HPDE6-E6E7 (cell line): ENCODE results near the gene AMBP.

Source experiments
- DNase-seq: peaks from one replicate; pipeline ENCODE4 v3.0.0; 2011; ENCODE audit warnings: missing footprints; ENCODE audit errors: extremely low spot score

Gene AMBP

DNA sequence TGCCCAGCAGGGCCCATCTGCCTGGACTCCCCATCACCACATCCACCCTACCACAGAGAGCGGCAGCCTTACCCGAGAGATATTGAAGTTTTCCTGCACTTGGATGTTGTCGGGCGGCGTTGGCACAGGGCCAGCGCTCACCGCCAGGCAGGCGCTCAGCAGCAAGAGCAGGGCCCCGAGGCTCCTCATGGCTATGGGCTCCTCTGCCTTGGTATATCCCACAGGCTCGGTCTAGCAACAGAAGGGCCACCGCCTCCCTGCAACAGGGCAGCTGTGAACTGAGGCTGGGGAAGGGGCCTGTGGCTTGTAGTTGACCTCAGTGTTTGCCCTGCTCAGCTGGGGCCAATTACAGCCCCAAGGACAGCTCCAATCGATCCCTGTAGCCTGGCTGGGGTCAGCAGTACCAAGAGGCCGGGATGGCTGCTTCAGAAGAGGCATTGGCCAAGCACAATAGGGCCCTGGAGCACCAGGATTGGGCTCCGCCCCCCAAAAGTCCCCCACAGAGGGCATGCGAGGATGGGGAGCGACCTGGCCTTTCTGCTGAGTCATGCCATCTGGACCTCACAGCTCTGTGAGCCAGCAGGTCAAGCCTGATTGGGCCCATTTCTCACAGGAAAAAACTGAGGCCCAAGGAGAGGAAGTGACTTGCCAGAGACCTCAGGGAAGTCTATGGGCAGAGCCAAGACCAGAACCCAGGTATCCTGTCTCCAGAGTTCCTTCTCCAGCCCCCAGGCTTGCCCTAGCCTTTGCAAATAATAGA, at the start of gene AMBP:
Gene AMBP (minus strand): TSS at position 280 of the 760 bp plus-strand sequence. CDS start 91 bp downstream, at position 189.
- no peak for DNase-seq

DNA sequence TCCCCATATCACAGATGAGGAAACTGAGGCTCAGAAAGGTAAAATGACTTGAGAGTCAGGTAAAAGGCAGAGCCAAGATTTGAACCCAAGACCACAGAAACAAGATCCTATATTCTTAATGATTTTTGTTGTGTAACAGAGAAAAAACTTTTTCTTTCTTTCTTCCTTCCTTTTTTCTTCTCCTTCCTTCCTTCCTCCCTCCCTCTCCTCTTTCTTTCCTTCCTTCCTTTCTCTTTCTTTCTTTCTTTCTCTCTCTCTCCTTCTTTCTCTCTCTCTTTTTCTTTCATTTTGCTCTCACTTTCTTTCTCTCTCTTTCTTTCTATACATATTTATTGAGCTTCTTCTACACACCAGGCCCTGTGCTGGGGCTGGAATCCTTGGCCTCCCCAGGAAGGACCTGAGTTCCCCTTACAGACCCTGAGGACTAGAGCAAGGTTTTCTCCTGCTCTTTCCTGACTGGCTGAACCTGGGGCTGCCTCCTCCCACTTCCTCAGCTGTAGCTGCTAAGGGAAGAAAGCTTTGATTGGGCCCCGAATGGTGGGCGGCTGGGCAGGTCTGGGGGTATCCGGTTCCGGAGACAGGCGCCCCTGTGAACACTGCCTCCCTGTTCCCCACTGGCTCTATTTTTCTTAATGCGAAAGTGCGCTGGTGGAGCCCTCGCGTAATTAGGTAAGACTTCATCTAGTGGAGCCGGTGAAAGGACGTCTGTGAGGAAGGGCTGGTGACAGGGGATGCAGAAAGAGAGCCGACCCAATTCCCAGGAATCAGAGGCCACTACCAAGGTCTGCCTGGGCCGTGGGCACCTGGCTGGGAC, 48.4 kb upstream of the AMBP start:
- no peak for DNase-seq

DNA sequence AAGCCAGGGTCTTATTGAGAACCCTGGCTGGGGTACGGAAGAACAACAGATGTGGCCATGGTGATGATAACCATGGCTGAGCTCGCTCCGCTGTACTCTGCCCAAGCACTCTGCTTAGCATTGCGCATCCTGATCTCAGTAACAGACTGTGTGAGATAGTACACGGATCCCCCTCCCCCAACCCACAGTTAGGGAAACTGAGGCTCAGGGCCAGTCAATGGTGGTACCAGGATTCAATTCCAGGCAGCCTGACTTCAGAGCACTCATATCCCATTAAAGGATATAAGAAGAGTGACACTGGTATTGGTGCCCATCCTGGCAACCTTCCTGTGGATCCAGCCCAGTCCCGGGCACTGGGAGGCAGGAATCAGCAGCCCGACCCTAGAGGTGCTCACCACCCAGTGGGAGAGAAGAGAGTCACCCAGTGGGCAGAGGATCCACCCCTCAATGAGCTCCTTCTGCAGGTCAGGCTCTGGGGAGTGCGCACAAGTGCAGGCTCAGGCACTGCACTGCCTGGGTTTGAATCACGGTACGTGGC, 47.4 kb upstream of the AMBP start:
- DNase-seq: no peak

DNA sequence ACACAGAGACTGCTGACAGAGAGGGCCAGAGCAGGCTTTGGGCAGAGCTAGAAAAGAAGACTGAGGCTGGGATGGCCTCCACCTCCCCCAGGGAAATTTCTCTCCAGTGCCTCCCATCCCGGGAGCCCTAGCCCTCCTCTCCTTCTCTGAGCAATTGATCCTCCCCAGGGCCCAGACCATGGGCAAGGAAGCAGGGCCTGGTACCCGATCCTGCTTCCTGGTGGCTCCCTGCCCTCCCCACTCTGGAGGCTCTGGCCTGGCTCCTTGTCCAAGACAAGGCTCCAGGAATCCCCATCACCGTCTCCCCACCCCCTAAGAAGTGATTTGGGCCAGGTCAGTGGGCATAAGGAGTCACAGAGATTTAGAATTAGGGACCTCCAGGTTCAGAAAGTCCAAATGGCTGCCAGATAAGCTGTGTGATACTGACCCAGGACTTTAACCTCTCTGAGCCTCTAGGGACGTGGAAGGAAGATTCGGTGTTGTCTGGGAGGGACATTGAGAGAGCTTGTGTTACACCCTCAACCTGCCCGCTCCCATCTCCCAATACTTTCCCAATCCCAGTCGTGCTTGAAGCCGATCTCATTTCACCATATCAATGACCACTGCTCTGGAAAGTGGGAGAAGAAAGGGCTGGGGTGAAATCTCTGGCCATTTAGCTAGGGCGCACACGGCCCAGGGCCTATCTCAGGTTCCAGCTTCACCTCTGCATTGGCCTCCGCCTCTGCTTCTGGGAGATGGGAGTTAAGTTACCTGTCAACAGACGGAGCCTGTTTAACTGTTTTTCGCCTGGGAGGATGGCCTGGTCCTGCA, 46.8 kb upstream of the AMBP start:
- no peak for DNase-seq

DNA sequence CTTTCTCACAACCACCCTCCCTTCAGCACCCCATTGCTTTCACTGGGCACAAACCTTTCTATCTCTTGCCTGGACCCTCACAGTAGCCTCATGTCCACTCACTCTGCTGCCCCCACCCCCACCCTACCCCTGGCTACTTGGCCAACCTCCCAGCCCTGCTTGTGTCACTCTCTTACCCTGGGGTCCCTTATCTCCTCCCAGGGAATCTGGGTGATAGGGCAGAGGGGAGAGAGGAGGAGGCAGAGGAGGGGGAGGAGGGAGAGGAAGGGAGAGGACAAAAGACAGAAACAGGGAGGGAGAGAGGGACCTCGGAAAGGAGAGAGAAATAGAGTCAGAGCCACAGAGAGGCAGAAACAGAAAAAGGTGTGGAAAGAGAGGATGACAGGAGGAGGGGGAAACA, 46.0 kb upstream of the AMBP start:
- DNase-seq: no peak

DNA sequence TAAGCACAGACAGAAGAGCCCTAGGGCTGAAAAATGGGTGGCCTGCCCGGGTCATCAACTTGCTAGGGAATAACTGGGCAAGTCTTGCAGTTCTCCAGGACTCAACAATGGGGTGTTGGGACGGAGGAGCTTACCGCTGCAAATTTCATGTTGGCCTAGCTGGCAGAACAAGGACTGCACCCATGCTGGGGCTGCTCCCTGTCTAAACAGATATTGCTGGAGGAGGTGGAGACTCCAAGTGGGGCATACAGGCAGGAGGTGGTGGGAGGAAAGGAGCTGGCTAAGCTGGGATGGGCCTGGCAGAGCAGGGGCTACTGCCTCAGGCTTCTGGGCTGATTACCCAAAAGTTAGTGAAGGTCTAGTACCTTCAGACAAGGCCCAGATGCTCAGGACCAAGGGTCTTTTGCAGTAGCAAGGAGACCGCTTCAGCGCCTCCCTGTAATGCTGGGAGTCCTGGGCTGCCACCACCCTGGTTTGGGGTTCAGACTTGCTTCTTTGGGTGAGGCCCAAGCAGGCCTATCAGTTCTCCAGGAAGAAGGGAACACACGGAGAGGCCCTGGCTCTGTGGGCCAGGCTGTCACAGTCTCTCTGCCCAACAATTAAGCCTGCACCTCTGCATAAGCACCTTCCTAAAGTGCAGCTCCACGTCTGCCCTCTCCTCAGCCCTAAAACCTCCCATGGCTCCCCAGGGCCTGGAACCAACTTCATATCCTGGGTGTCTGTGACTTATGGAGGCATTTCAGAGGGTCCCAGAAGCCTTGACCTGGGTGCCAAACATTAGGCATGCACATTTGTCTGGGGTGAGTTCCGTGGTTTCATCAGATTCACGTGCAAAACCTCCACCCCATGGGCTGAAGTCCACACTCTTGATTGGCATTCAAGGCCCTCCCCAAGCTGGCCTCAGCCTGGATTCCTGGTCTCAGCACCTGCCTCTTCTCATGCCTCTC, 45.2 kb upstream of the AMBP start:
- DNase-seq: no peak

DNA sequence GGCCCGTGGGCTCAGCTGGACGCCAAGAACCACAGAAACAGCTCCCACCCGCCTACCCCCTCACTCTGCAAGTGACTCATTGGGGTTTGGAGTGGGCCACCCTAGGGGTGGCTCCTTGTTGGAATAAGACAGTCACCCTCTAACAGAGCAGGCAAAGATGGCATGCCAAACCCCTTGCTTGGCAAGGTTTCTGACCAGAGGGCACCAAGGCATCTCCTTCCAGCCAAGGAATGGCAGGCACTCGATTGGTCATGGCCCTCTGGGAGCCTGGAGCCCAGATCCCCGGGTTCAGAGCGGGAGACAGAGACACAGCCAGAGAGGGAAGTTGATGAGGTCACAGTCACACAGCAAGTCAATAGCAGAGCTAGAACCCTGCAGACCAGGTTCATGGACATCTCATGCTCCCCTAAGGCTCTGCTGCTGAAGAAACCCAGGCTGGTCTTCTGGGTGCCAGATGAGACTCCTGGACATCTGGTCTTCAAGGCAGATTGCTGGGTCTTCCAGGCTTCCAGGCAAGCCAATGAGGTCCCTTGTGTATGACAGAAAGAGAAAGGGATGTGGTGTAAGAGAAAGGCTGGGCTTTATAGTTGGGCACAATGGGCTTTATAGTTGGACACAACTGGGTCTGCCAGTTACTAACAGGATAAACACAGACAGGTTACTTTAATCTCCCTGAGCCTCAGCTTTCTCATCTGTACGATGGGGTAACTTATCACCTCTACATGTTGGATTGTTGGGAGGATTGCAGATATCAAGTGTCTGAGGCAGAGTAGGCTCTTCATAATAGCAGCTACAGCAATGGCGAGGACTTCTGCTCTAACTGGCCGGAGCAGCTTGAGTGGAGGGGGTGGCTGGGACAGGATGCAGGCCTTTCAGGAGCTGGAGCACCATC, 44.3 kb upstream of the AMBP start:
- DNase-seq: no peak

DNA sequence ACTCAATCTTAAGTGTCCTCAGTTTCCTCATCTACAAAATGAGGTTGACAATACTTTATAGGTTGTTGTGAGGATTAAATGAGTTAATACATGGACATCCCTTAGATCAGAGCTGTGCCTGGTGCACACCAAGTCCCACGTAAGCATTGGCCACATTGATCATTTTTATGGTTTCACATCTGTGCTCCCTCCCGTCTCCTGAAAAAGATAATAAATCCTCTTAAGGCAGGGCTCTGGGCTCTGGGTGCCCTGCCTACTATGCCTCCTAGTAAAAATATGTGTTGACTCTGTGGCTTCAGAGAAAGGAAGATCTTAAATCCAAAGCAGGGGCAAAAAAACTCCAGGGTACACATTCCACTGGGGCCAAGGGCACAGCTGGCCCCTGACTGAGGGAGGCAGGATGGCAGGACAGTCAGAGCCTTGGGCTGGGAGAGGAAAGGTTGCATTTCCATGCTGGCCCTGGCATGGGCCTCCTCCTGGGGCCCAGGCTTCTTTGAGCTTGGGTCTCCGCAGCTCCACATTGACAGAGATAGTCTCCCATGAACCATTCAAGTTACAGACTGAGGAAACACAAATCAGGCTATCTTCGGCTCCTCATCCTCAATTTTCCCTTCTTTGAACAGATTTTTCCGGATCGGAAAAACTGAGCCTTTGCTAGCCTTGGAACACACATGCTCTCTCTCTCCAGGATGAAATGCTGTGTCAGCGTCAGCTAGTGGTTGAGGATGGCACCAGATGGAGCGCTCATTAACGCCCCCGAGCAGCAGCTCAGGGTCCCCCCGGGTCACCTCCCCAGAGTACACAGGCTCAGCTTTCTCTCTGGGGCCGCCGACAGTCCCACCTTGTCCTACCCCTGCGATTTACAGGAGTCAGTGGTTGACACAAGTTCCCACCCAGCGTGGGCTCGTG, 43.4 kb upstream of the AMBP start:
- DNase-seq: no peak

DNA sequence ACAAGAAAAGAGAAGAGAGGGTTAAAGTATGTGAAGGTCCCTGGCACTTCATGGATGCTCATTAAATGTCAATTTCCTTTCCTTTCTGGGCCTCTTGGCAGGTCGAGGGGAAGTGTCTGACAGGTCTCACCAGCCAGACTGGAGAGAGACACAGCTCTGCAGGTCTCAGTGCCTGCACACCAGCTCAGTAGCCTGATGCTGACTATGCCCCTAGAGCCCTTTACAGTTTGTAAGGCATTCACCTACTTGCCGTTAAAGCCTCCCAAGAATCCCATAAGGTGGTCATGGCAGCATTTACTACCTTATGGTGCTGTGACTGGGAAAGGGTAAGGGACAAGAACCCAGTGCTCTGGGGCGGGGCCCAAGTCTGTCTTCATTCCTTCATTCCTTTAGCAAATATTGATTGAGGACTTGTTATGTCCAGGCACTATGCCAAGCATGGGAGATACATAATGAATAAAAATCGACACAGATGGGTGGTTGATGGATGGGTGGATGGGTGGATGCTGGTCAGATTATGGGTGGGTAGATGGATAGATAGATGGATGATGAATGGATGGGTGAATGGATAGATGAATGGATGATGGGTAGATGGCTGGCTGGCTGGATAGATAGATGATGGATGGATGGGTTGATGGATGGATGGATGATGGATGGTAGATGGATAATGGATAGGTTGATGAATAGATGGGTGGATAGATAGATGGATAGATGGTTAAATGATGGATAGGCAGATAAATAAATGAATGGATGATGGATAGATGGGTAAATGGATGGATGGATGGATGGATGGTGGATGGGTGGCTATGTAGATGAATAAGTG, 42.3 kb upstream of the AMBP start:
- DNase-seq: no peak

DNA sequence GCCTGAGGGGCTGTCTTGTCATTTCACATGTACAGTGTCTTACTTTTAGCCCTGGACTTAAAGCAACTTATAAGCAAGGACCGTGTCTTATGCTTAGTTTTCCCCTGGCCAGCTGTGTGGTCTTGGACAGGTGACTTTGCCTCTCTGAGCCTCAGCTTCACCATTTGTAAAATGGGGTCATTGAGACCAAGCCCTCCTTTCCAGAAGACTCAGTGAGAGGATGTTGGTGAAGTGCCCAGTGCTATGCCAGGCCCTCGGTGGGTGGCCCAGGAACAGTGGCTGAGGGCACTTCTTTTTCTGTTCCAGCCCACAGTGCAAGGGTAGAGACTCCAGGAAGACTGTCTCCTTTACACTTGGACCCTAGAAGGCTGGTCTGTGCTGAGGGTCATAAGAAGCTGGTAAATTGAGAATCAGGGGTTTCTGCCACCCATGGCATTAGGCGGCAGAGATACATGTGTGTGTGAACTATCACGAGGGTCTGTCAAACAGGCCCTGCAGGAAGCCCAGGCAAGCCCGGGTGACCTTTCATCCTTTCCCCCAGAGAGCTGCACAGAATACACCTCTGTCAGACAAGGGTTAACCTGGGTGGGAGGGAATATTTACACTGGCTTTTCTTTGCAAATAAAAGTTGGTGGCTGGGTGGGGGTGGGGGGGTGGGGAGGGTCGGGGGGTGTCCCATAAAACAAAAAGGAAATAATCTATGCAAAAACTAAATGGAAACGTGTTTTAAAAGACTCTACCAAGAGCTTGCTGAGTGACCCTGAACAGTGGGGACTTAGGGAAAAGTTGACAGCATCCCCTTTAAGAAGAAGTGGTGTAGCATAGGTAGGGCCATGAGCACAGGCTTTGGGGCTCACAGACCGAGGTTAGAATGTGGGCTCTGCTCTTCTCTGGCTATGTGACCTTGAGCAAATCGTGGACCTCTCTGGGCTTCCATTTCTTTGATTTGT, 41.4 kb upstream of the AMBP start:
- no peak for DNase-seq

DNA sequence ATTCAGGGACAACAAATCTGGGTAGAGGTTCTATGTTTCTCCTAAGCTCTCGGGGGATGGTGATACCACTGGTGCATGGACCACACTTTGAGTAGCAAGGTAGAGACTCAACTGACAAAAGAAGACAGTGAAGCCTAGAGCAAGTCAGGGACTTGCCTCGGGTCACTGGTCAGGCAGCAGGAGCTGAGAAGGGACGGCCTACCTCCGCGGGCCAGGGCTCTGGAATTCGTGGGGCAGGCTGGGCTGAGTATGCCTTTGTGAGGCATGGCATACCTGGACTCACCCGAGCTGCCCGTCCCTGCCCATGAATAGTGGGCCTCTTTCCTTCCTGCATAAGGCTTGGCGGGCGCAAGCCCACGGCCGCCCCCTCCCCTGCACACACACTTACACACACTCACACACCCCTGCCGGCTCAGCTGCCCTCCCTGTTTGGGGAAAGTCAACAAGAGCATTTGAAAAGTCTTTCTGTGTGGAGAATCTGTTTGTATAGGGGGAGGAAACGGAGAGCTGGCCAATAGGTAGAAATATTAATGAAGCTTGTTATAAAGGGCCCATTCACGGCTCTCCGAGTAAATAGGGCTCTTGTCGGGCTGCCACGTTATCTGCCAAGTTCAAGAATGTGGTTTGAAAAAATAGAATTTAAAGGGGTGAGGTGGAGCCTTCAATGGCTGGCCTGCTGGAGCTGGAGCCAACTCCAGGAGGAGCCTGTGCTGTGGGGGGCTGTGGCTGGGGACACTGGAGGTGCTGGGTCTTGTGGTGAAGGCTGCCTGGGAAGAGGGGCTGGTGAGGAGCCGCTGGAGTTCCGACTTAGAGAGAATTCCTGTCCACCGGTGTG, 40.1 kb upstream of the AMBP start:
- DNase-seq: no peak

DNA sequence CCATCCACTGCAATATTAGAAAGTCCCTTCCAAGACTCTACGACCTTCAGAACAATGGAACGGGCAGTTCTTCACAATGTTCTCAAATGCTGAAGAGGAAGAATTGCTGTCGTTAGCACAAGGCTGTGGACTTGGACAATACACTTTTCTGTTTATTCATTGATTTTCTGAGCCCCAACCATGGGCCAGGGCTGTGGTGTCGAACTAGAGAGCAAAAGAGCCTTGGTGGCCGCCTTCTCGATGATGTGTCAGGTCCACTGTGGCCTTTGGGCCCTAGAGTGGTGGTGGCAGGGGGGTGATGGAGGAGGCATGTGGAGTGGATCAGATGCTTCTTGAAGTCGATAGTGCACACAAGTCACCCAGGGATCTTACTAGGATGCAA, 39.5 kb upstream of the AMBP start:
- no peak for DNase-seq

DNA sequence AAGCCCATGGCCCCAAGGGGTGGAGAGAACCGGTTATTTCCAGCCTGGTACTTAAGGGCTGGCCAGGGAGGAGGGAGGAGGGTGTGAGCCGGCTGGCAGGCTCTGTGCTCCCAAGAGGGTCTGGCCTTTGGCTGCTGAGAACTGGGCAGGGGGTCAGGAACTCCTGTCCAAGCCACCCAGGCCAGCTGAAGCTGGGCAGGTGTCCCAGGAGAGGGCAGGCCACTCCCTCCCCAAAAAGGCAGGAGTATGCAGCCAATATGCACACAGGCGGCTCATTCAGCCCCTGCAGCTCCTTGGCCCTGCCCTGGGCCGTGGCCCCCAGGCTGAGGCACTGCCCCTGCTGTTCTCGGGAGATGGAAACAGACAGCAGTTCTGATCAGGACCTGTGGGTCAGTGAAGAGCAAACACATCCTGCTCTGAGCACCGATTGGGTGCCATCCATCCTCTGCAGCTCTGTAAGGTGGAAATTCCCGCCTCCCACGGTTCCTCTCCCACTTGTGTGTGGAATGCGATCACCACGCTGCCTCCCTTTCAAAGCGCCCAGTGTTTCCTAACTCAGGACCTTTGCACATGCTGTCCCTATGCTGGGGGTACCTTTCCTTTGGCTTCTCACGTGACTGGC, 38.1 kb upstream of the AMBP start:
- no peak for DNase-seq

DNA sequence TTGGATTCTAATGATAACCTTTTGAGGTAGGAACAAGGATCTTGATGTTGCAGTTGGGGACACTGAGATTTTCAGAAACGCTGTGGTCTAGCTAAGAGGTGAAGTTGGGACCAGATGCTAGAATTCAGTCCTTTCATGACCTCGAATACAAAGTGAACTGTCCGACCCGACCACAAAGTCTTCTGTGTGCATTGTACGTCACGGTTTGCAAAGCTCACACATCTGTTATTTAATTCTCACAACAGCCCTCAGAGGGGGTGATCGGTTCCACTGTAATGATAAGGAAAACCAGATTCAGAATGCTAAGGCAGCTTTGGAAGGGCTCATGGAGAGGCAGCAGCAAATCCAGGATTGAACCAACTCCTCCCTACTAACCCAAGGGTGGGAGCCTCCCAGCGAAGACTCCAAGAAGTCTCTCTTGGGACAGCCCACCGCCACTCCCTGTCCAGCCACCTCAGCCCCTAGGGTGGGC, 37.6 kb upstream of the AMBP start:
- no peak for DNase-seq

DNA sequence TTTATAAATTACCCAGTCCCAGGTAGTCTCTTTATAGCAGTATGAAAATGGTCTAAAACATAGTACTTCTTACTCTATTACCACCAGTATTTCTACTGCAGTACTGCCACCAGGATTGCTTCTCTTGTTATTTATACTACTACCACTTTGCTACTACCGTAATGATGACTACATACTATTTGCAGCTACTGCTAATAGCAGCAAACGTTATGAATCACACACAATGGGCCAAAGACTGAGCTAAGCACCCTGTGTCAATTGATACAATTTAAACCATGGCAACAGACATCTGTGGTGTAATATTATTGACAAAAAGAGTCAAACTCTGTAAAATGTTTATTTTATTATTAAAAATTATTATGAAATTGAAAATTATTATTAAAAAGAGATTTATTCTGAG, 36.3 kb upstream of the AMBP start:
- DNase-seq: no peak
